Type B pancreatic cell (in vitro differentiated cells): ENCODE measurements around the gene YBX1. TPM values are rescaled to one million over a fixed set of nuclear protein-coding genes. Genes with fewer than 3 reads are reported as not detected.
"Not testable (repeated sequence)": the region's sequence is repeated elsewhere in the genome, so short reads cannot be mapped to it uniquely, and the experiment has no call there.

Experiments
- DNase-seq: peaks from one replicate; pipeline ENCODE4 v3.0.0; 2021; ENCODE audit warnings: mixed read lengths; ENCODE audit not compliant: unreplicated experiment; ENCODE audit errors: extremely low spot score
- H3K27ac Mint-ChIP-seq: 2 replicates; pipeline ENCODE4 v1.8.0; 2021; ENCODE audit warnings: mild to moderate bottlenecking, mixed read lengths
- H3K27me3 Mint-ChIP-seq: 2 replicates; pipeline ENCODE4 v1.8.0; 2021; ENCODE audit warnings: mixed read lengths
- H3K36me3 Mint-ChIP-seq: 2 replicates; pipeline ENCODE4 v1.8.0; 2021; ENCODE audit warnings: mixed read lengths
- H3K4me1 Mint-ChIP-seq: one replicate; pipeline ENCODE4 v1.8.0; 2021; ENCODE audit warnings: mixed read lengths; ENCODE audit not compliant: unreplicated experiment
- H3K4me3 Mint-ChIP-seq: 2 replicates; pipeline ENCODE4 v1.8.0; 2021; ENCODE audit warnings: mild to moderate bottlenecking, mixed read lengths
- H3K9me3 Mint-ChIP-seq: 2 replicates; pipeline ENCODE4 v1.8.0; 2021; ENCODE audit warnings: mixed read lengths
- CTCF ChIP-seq: fragments of 200-600 bp; sonication (generic); conservative IDR thresholded peaks from 2 replicates; pipeline ENCODE4 v1.5.0; 2021; ENCODE audit warnings: antibody characterized with exemption, mild to moderate bottlenecking
- total RNA-seq: library from RNA; stranded (reverse); gene quantifications from 2 replicates; pipeline ENCODE4 v1.2.1, GENCODE V29; 2021; ENCODE audit warnings: low replicate concordance

The YBX1 gene
- total RNA-seq, 1 donor from 2014 or later, result 709 TPM

- no peaks in the 10 kb centered on the region for H3K9me3 Mint-ChIP-seq
- no peak overlapping the region for H3K27ac Mint-ChIP-seq
- H3K27me3 Mint-ChIP-seq, result no peaks in the 10 kb centered on the region
- no peak overlapping the region for H3K4me3 Mint-ChIP-seq
- no peak for DNase-seq
- no peak for TF ChIP-seq CTCF
- H3K4me1 Mint-ChIP-seq, result peaks cover 3% of the 10 kb centered on the region
- peaks cover 74% of the 10 kb centered on the region for H3K36me3 Mint-ChIP-seq
Observed at GRCh38 chr1:42700006-42700405, 17.8 kb downstream of the YBX1 start.

- no peaks in the 10 kb centered on the region for H3K4me1 Mint-ChIP-seq
- no peak overlapping the region for H3K4me3 Mint-ChIP-seq
- H3K9me3 Mint-ChIP-seq, result peaks cover 4% of the 10 kb centered on the region
- no peak overlapping the region for H3K27ac Mint-ChIP-seq
- TF ChIP-seq CTCF, result no peak
- no peak for DNase-seq
- H3K27me3 Mint-ChIP-seq, result no peaks in the 10 kb centered on the region
- H3K36me3 Mint-ChIP-seq, result peaks cover 56% of the 10 kb centered on the region
Observed at GRCh38 chr1:42703888-42704464, 21.8 kb downstream of the YBX1 start.

- H3K9me3 Mint-ChIP-seq, H3K27me3 Mint-ChIP-seq, H3K27ac Mint-ChIP-seq, DNase-seq, H3K4me1 Mint-ChIP-seq, H3K4me3 Mint-ChIP-seq: not testable (repeated sequence)
- peaks cover 55% of the 10 kb centered on the region for H3K36me3 Mint-ChIP-seq
Observed at GRCh38 chr1:42712808-42713207, 30.6 kb downstream of the YBX1 start.

GRCh38 chr1:42713293-42713692 lies 31.1 kb downstream of the YBX1 start:
- Mint-ChIP-seq H3K27ac (no peak overlapping the region), H3K4me3 (no peak overlapping the region), H3K36me3 (peaks cover 50% of the 10 kb centered on the region), H3K9me3 (peaks cover 4% of the 10 kb centered on the region), H3K4me1 (no peaks in the 10 kb centered on the region), H3K27me3 (no peaks in the 10 kb centered on the region)
- no peak for DNase-seq
- no peak for TF ChIP-seq CTCF

- not testable (repeated sequence) for H3K27me3 Mint-ChIP-seq, H3K27ac Mint-ChIP-seq
- peaks cover 45% of the 10 kb centered on the region for H3K36me3 Mint-ChIP-seq
Observed at GRCh38 chr1:42714441-42714840, 32.2 kb downstream of the YBX1 start.

GRCh38 chr1:42720868-42721267 lies 38.6 kb downstream of the YBX1 start:
- H3K27me3 Mint-ChIP-seq, result no peaks in the 10 kb centered on the region
- no peak overlapping the region for H3K4me3 Mint-ChIP-seq
- no peak for DNase-seq
- H3K36me3 Mint-ChIP-seq, result peaks cover 5% of the 10 kb centered on the region
- no peaks in the 10 kb centered on the region for H3K4me1 Mint-ChIP-seq
- H3K9me3 Mint-ChIP-seq, result no peaks in the 10 kb centered on the region
- H3K27ac Mint-ChIP-seq, result no peak overlapping the region
- TF ChIP-seq CTCF, result no peak

More at GRCh38 chr1:42714441-42714840, 32.2 kb downstream of the YBX1 start:
- H3K9me3 Mint-ChIP-seq, DNase-seq, H3K4me1 Mint-ChIP-seq, H3K4me3 Mint-ChIP-seq: not testable (repeated sequence)

- no peak for DNase-seq
- TF ChIP-seq CTCF, result no peak
- peaks cover 4% of the 10 kb centered on the region for H3K36me3 Mint-ChIP-seq
- H3K27ac Mint-ChIP-seq, result no peak overlapping the region
- H3K27me3 Mint-ChIP-seq, result no peaks in the 10 kb centered on the region
- no peaks in the 10 kb centered on the region for H3K9me3 Mint-ChIP-seq
- no peak overlapping the region for H3K4me3 Mint-ChIP-seq
- no peaks in the 10 kb centered on the region for H3K4me1 Mint-ChIP-seq
Observed at GRCh38 chr1:42721926-42722325, 39.7 kb downstream of the YBX1 start.

GRCh38 chr1:42722403-42722802 lies 40.2 kb downstream of the YBX1 start:
- not testable (repeated sequence) for H3K27ac Mint-ChIP-seq, DNase-seq, H3K4me1 Mint-ChIP-seq, H3K27me3 Mint-ChIP-seq, H3K36me3 Mint-ChIP-seq, H3K9me3 Mint-ChIP-seq, H3K4me3 Mint-ChIP-seq
